WTC11 (cell line): ENCODE measurements around the gene TMEM117. TPM values are rescaled to one million over a fixed set of nuclear protein-coding genes. Genes with fewer than 3 reads are reported as not detected.

Experiments used
- ATAC-seq: fragments of 200-7000 bp; cut with Tn5 transposase; 2 replicates; pipeline ENCODE4 v1.10.0; 2021; ENCODE audit warnings: mild to moderate bottlenecking, moderate library complexity
- CTCF ChIA-PET: fragments of 300-600 bp; sonication (Branson Sonifier 250); formaldehyde crosslinking; loops from one replicate; lab custom pipeline; 2021; ENCODE audit warnings: antibody characterized with exemption; lab: Charles Lee
- POLR2A ChIA-PET: fragments of 350-600 bp; sonication (Branson Sonifier 250); formaldehyde crosslinking; loops from one replicate; lab custom pipeline; 2021; ENCODE audit warnings: antibody characterized with exemption; lab: Charles Lee
- DNase-seq: peaks from one replicate; pipeline ENCODE4 v3.0.0; 2021; ENCODE audit warnings: low spot score
- H3K27ac Mint-ChIP-seq: 2 replicates; pipeline ENCODE4 v1.8.0; 2021; ENCODE audit warnings: mixed read lengths
- H3K27me3 Mint-ChIP-seq: 2 replicates; pipeline ENCODE4 v1.8.0; 2021; ENCODE audit warnings: low read depth, mild to moderate bottlenecking, moderate library complexity, mixed read lengths
- H3K36me3 Mint-ChIP-seq: 2 replicates; pipeline ENCODE4 v1.8.0; 2021; ENCODE audit warnings: mixed read lengths
- H3K4me1 Mint-ChIP-seq: 2 replicates; pipeline ENCODE4 v1.8.0; 2022; ENCODE audit warnings: mixed read lengths
- H3K4me3 Mint-ChIP-seq: 2 replicates; pipeline ENCODE4 v1.8.0; 2021; ENCODE audit warnings: mild to moderate bottlenecking, moderate library complexity, mixed read lengths
- H3K9me3 Mint-ChIP-seq: 2 replicates; pipeline ENCODE4 v1.8.0; 2021; ENCODE audit warnings: mixed read lengths
- AR ChIP-seq: fragments of 250-450 bp; sonication (Bioruptor Pico); IDR thresholded peaks from 2 replicates; pipeline ENCODE4 v1.9.0; 2021; ENCODE audit warnings: mild to moderate bottlenecking
- ARID4B ChIP-seq: sonication (generic); formaldehyde crosslinking; IDR thresholded peaks from 2 replicates; pipeline ENCODE4 v1.8.0; 2023; ENCODE audit warnings: missing genetic modification reagents, mild to moderate bottlenecking, borderline replicate concordance
- ATF1 ChIP-seq: sonication (generic); formaldehyde crosslinking; IDR thresholded peaks from 2 replicates; pipeline ENCODE4 v1.8.1; 2023; ENCODE audit warnings: mild to moderate bottlenecking, moderate library complexity, missing genetic modification reagents
- ATF6 ChIP-seq: sonication (generic); formaldehyde crosslinking; IDR thresholded peaks from 2 replicates; pipeline ENCODE4 v1.8.1; 2023; ENCODE audit warnings: mild to moderate bottlenecking, missing genetic modification reagents
- E2F1 ChIP-seq: sonication (generic); formaldehyde crosslinking; IDR thresholded peaks from 2 replicates; pipeline ENCODE4 v1.8.0; 2022; ENCODE audit warnings: mild to moderate bottlenecking, missing genetic modification reagents
- FOXJ3 ChIP-seq: sonication (generic); formaldehyde crosslinking; IDR thresholded peaks from 2 replicates; pipeline ENCODE4 v1.9.0; 2021; ENCODE audit warnings: missing genetic modification reagents, mild to moderate bottlenecking, borderline replicate concordance
- GRHL2 ChIP-seq: fragments of 250-450 bp; sonication (Bioruptor Pico); IDR thresholded peaks from 2 replicates; pipeline ENCODE4 v1.8.0; 2022; ENCODE audit warnings: mild to moderate bottlenecking, moderate library complexity; ENCODE audit not compliant: insufficient replicate concordance, severe bottlenecking
- MXD4 ChIP-seq: fragments of 250-450 bp; sonication (Bioruptor Pico); IDR thresholded peaks from 2 replicates; pipeline ENCODE4 v1.8.0; 2021; ENCODE audit warnings: mild to moderate bottlenecking, moderate library complexity, borderline replicate concordance
- MYBL2 ChIP-seq: sonication (generic); formaldehyde crosslinking; IDR thresholded peaks from 2 replicates; pipeline ENCODE4 v1.8.1; 2023; ENCODE audit warnings: mild to moderate bottlenecking, moderate library complexity, missing genetic modification reagents
- NFATC4 ChIP-seq: fragments of 250-450 bp; sonication (Bioruptor Pico); IDR thresholded peaks from 2 replicates; pipeline ENCODE4 v1.9.0; 2021; ENCODE audit warnings: mild to moderate bottlenecking
- NFE2L1 ChIP-seq: sonication (generic); formaldehyde crosslinking; IDR thresholded peaks from 2 replicates; pipeline ENCODE4 v1.8.1; 2023; ENCODE audit warnings: missing genetic modification reagents
- NFYB ChIP-seq: sonication (generic); formaldehyde crosslinking; conservative IDR thresholded peaks from 2 replicates; pipeline ENCODE4 v1.8.0; 2022; ENCODE audit warnings: low read depth, missing genetic modification reagents
- RORB ChIP-seq: fragments of 250-450 bp; sonication (Bioruptor Pico); IDR thresholded peaks from 2 replicates; pipeline ENCODE4 v1.9.0; 2021; ENCODE audit warnings: mild to moderate bottlenecking
- SMAD4 ChIP-seq: sonication (generic); formaldehyde crosslinking; IDR thresholded peaks from 2 replicates; pipeline ENCODE4 v1.8.0; 2022; ENCODE audit warnings: mild to moderate bottlenecking, missing genetic modification reagents
- ZBTB43 ChIP-seq: sonication (generic); formaldehyde crosslinking; IDR thresholded peaks from 2 replicates; pipeline ENCODE4 v1.8.1; 2023; ENCODE audit warnings: mild to moderate bottlenecking, missing genetic modification reagents
- ZNF425 ChIP-seq: fragments of 250-450 bp; sonication (Bioruptor Pico); conservative IDR thresholded peaks from 2 replicates; pipeline ENCODE4 v1.9.0; 2021; ENCODE audit warnings: mild to moderate bottlenecking
- ZNF512 ChIP-seq: sonication (generic); formaldehyde crosslinking; IDR thresholded peaks from 2 replicates; pipeline ENCODE4 v1.8.1; 2022; ENCODE audit warnings: missing genetic modification reagents, borderline replicate concordance
- total RNA-seq: library from RNA; stranded (reverse); gene quantifications from 3 replicates; pipeline ENCODE4 v1.2.3, GENCODE V29; 2021

Gene TMEM117
- total RNA-seq, 1 experiment from 2014 or later, result 1.5 TPM

- Mint-ChIP-seq H3K4me3 (no peak overlapping the region), H3K36me3 (0 out of 2 replicates have a peak, but pooled peaks cover 8% of the 10 kb centered on the region), H3K27ac (no peak overlapping the region), H3K4me1 (no peaks in the 10 kb centered on the region; the same call in 1 of the 2 replicates), H3K9me3 (peaks cover 15% of the 10 kb centered on the region), H3K27me3 (no peaks in the 10 kb centered on the region)
- DNase-seq (no peak), ATAC-seq (no peak)
- ChIA-PET POLR2A (no interaction called here), CTCF (no interaction called here)
- no peak for TF ChIP-seq ZBTB43 (CRISPR knock-in tag)
- no peak for TF ChIP-seq GRHL2 (CRISPR knock-in tag)
- TF ChIP-seq FOXJ3 (CRISPR knock-in tag), result no peak
- TF ChIP-seq ARID4B (CRISPR knock-in tag), result no peak
- TF ChIP-seq E2F1, result no peak
- no peak for TF ChIP-seq ZNF512 (CRISPR knock-in tag)
- TF ChIP-seq NFYB (CRISPR knock-in tag), result no peak
- no peak for TF ChIP-seq ATF6 (CRISPR knock-in tag)
- TF ChIP-seq AR (CRISPR knock-in tag), result no peak
- no peak for TF ChIP-seq MYBL2 (CRISPR knock-in tag)
- TF ChIP-seq NFATC4 (CRISPR knock-in tag), result no peak
- TF ChIP-seq SMAD4 (CRISPR knock-in tag), result no peak
- TF ChIP-seq ZNF425 (CRISPR knock-in tag), result no peak
- no peak for TF ChIP-seq MXD4 (CRISPR knock-in tag)
- no peak for TF ChIP-seq RORB
- TF ChIP-seq ATF1 (CRISPR knock-in tag), result no peak
- TF ChIP-seq NFE2L1 (CRISPR knock-in tag), result no peak
Observed at GRCh38 chr12:44117337-44117736, 281.5 kb downstream of the TMEM117 start.
